AG09309 (cell line): ENCODE results near the gene RASAL3.

Experiments
- DNase-seq: peaks from one replicate; pipeline ENCODE4 v3.0.0-alpha.2; 2010; ENCODE audit warnings: low read depth
- H3K4me3 ChIP-seq: 2 replicates; pipeline ENCODE4 v1.5.1; 2011; ENCODE audit warnings: mild to moderate bottlenecking, low read depth, low read length, moderate library complexity; ENCODE audit not compliant: control insufficient read depth
- CTCF ChIP-seq: IDR thresholded peaks from 2 replicates; pipeline ENCODE4 v1.5.1; 2011; ENCODE audit warnings: mild to moderate bottlenecking, low read depth, low read length, inconsistent platforms; ENCODE audit not compliant: insufficient read depth, control insufficient read depth; ENCODE audit errors: missing control alignments

The RASAL3 gene

GRCh38 chr19:15464394-15465385 lies at the start of gene RASAL3:
TSS of gene RASAL3 (minus strand) at chr19:15464544. CDS start at chr19:15464358, 186 bp downstream.
- DNase-seq: no peak
- H3K4me3 ChIP-seq: no peak within 1 kb of the TSS
- no peak for TF ChIP-seq CTCF

GRCh38 chr19:15511671-15512424 lies 47.5 kb upstream of the RASAL3 start:
- no peak for TF ChIP-seq CTCF
- DNase-seq: no peak
- no peak overlapping the region for H3K4me3 ChIP-seq

- no peak for TF ChIP-seq CTCF
- no peak for DNase-seq
- H3K4me3 ChIP-seq: no peak within 1 kb of the TSS
These were observed 43.8 kb upstream of the RASAL3 start, which contains the start of gene CYP4F22 for GRCh38 chr19:15508035-15508710. TSS of gene CYP4F22 (plus strand) at chr19:15508525. CDS start at chr19:15525337, 16,812 bp downstream.

- no peak for DNase-seq
- no peak overlapping the region for H3K4me3 ChIP-seq
- TF ChIP-seq CTCF: no peak
These were observed 43.0 kb upstream of the RASAL3 start for GRCh38 chr19:15507068-15508034.

GRCh38 chr19:15506074-15506571 lies 41.8 kb upstream of the RASAL3 start:
- no peak for TF ChIP-seq CTCF
- H3K4me3 ChIP-seq: no peak overlapping the region
- DNase-seq: no peak
